EH (cell line): ENCODE measurements around the gene RBMS3.

ENCODE experiments used
- DNase-seq: peaks from one replicate; pipeline ENCODE4 v3.0.0-alpha.2; 2015; ENCODE audit warnings: low read depth

RBMS3 gene

GRCh38 chr3:29679944-29680343, 399.1 kb downstream of the RBMS3 start:
- no peak for DNase-seq

- DNase-seq, result peak; percentile 74
These were observed 402.4 kb downstream of the RBMS3 start for GRCh38 chr3:29683018-29683993.

- peak; percentile 64 for DNase-seq
These were observed 406.2 kb downstream of the RBMS3 start for GRCh38 chr3:29686889-29687592.

GRCh38 chr3:29690686-29691353, 409.9 kb downstream of the RBMS3 start:
- DNase-seq, result peak; percentile 36

GRCh38 chr3:29693863-29694262, 413.0 kb downstream of the RBMS3 start:
- DNase-seq, result peak; percentile 91

- DNase-seq, result no peak
These were observed 413.5 kb downstream of the RBMS3 start for GRCh38 chr3:29694331-29694730.

GRCh38 chr3:29694783-29695182, 413.9 kb downstream of the RBMS3 start:
- peak; percentile 95 for DNase-seq

GRCh38 chr3:29695201-29695600, 414.3 kb downstream of the RBMS3 start:
- no peak for DNase-seq

GRCh38 chr3:29695643-29696198, 414.9 kb downstream of the RBMS3 start:
- DNase-seq, result peak; percentile 92

GRCh38 chr3:29696311-29696710, 415.4 kb downstream of the RBMS3 start:
- DNase-seq, result peak; percentile 12

GRCh38 chr3:29697989-29698388, 417.1 kb downstream of the RBMS3 start:
- DNase-seq, result peak; percentile 87

- DNase-seq, result no peak
These were observed 419.4 kb downstream of the RBMS3 start for GRCh38 chr3:29700256-29700655.

GRCh38 chr3:29701326-29701983, 420.6 kb downstream of the RBMS3 start:
- no peak for DNase-seq

- no peak for DNase-seq
These were observed 425.3 kb downstream of the RBMS3 start for GRCh38 chr3:29705906-29706844.

- DNase-seq, result no peak
These were observed 428.0 kb downstream of the RBMS3 start for GRCh38 chr3:29708884-29709283.

- no peak for DNase-seq
These were observed 430.4 kb downstream of the RBMS3 start for GRCh38 chr3:29711255-29711771.

- no peak for DNase-seq
These were observed 435.3 kb downstream of the RBMS3 start for GRCh38 chr3:29716213-29716612.

GRCh38 chr3:29718661-29719065, 437.8 kb downstream of the RBMS3 start:
- DNase-seq, result no peak

GRCh38 chr3:29720665-29721064, 439.8 kb downstream of the RBMS3 start:
- no peak for DNase-seq

GRCh38 chr3:29721789-29722188, 440.9 kb downstream of the RBMS3 start:
- DNase-seq, result no peak
